AML-193 (cell line): ENCODE measurements around the gene MACO1.

Source experiments
- DNase-seq, 2 experiments: peaks; one replicate each; lab custom pipeline; 2025; lab: John Stamatoyannopoulos, UW

Gene MACO1

GRCh38 chr1:25524568-25525360 lies 94.1 kb downstream of the MACO1 start:
- no peak for DNase-seq

DNA sequence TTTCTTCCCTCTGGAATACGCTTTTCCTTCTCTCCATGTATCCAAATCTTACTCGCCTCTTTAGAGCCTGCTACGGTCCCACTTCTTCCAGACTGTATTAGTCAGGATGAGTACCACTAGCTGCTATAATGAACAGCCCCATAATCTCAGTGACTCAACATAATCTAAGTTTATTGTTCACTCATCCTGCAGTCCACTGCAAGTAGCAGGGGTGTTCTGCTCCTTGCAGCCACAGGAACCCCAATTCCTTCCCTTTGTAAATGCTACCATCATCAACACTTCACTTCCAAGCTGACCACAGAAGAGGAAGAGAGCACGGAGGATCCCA lies 94.6 kb downstream of the MACO1 start:
- no peak for DNase-seq

- DNase-seq: no peak
These were observed 96.1 kb downstream of the MACO1 start for GRCh38 chr1:25526753-25527152.

- DNase-seq: no peak
These were observed 96.6 kb downstream of the MACO1 start for GRCh38 chr1:25527226-25527846.

DNA sequence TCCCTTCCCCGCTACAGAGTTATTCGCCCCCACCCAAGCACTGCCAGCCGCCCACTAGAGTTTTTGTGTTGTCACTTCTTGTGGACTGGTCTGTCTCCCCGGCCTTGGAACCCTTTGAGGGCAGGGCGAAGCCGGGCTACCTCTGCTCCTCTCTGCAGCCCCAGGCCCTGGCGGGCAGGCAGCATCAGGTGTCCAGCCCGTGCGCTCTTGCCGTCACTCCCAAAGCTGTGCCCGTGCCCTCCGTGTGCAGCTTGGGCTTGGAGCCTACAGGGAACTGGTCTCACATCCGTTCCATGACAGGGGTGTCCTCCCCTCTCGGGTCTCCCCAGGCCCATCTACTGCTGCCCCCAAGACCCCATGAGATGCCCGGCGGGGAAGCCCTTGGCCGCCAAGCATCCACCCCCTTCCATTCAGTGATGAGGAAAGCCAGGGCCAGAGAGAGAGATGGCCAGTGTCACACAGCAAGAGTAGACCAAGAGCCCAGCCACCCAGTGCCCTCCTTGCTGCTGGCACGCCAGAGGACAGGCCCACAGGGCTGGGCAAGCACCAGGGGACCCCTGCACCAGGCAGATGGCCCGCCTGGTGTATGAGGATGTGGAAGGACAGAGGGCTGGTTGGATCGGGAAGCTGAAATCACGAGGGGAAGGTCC lies 97.4 kb downstream of the MACO1 start:
- no peak for DNase-seq

- DNase-seq: no peak
These were observed 98.3 kb downstream of the MACO1 start for GRCh38 chr1:25528881-25529517.

- DNase-seq: no peak
These were observed 99.0 kb downstream of the MACO1 start for GRCh38 chr1:25529518-25530185.

- DNase-seq: no peak
These were observed 99.7 kb downstream of the MACO1 start for GRCh38 chr1:25530186-25531081.

- no peak for DNase-seq
These were observed 100.4 kb downstream of the MACO1 start for GRCh38 chr1:25531082-25531461.

DNA sequence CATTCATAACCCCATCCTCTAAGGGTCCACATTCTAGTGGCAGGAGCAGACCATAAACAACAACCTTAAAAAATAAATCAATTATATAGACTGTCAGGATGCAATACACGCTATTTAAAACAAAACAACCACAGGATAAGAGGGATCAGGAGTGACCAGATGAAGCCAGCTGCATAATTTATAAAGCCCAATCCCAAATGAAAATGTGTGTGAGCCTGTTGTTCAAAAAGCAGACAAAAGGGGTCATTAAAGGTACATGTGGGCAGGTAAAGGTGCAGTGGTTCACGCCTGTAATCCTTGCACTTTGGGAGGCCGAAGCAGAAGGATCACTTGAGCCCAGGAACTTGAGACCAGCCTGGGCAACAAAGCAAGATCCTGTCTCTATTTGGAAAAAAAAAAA lies 102.3 kb downstream of the MACO1 start:
- no peak for DNase-seq

GRCh38 chr1:25533775-25534409 lies 103.2 kb downstream of the MACO1 start:
- DNase-seq: no peak

DNA sequence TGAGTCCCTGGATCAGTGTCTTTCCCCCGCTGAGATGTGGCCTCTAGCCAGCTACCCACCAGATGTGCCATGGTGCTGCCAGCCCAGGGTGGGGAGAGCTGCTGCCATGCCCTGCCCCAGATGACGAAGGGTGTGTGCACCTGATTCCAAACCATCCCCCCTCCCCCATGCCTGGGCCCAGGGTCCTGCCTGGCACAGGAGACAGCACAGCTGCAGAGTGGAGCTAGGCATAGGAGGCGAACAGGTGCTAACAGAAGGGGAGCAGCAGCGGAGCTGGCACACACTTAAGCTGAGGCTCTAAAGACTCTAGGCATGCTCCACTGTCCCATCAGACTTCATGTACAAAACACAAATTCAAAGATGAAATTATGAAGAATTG lies 103.7 kb downstream of the MACO1 start:
- no peak for DNase-seq

DNA sequence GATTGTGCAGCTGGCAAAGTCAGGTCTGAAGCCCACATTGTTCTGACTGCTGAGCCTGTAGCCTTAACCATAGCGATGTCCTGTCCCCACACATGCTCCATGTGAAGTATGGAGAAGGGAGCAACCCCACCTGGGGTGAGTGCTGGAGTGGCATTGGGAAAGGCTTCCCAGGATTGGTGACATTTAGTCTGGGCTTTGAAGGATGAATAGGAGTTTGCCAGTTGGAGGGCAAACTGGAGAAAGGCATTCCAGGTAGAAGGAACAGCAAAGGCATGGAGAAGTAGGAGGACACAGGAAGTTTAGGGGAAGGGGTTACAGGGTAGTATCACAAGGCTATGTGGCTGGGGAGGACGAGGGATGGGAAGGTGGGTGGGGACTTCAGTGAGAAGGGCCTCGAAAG lies 105.4 kb downstream of the MACO1 start:
- no peak for DNase-seq

DNA sequence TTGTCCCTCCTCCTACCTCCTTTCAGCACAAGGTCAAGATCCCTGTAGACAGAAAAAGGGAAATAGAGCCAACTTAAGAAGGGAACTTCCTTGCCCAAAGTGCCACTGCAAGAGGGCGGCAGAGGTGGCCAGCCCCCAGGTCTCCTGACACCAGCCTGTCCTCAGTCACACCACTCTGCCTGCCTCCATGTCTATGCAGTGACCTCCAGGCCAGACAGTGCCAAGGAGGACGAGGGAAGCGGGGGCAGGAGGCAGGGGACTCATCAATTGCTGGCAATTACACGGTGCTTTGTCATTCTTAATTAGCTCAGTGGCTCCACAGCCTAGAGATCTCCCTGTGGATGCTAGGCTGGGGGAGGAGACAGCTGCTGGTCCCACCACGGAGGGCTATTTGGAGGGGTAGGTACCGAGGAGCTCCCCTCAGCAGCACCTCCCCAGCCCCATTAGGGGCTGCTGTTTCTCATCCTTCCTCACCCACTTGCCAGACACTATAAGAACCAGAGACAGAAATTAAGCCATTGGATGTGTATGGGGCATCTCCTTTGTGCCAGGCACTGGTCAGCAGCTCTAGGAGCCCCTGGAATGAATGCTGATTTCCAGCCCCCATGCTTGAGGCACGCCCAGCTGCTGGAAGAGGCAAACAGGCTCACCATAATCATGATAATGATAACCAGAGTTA lies 106.6 kb downstream of the MACO1 start:
- no peak for DNase-seq

DNA sequence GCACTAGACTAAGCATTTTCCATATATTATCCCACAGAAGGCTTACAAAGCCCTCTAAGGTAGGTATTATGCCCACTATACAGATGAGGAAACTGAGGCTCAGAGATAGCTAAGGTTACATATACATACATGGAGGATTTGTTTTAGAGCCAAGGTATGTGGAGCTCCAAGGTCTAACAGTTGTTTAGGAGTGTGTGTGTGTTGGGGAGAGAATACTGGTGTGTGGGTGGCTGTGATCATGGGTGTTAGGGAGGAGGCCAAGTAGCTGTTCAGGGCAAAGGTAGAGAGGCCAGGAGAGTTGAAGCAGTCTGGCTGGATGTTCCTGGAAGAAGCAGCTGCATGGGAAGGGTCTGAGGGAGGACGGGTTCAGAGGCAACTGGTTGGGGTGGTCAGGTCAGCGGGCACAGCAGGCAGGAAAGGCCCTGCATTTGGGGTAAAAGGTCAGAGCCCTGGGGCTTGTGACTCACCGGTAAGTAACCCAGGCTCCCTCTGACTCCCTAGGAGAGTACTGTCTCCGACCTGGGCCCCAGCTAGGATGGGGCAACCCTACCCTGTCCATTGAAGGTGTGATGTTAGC lies 107.6 kb downstream of the MACO1 start:
- no peak for DNase-seq

DNA sequence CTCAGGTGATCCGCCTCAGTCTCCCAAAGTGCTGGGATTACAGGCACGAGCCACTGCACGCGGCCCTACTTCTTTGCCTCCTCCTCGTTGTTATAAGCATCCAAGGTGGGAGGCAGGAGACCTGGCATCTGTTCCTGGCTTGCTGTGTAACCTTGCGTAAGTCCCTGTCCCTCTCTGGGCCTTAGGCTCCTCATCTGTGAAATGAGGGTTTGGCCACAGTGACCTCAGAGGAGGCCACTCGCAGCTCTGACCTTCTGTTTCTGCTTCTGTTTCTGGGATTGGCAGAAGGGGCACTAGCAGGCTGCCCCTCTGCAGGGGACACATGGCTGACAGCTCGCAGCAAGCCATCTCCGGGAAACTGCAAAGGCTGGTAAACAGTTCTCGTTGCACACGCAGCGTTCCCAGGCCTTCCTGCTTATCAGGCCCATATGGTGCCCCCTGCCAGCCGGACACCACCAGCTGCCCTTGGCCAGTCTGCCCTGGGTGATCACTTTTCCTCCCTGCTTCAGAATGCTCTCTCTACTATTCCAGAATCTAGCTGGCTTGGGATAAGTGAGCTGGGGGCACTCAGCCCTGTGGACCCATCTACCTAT lies 110.1 kb downstream of the MACO1 start:
- DNase-seq: no peak

- DNase-seq: no peak
These were observed 110.7 kb downstream of the MACO1 start for GRCh38 chr1:25541425-25541824.

DNA sequence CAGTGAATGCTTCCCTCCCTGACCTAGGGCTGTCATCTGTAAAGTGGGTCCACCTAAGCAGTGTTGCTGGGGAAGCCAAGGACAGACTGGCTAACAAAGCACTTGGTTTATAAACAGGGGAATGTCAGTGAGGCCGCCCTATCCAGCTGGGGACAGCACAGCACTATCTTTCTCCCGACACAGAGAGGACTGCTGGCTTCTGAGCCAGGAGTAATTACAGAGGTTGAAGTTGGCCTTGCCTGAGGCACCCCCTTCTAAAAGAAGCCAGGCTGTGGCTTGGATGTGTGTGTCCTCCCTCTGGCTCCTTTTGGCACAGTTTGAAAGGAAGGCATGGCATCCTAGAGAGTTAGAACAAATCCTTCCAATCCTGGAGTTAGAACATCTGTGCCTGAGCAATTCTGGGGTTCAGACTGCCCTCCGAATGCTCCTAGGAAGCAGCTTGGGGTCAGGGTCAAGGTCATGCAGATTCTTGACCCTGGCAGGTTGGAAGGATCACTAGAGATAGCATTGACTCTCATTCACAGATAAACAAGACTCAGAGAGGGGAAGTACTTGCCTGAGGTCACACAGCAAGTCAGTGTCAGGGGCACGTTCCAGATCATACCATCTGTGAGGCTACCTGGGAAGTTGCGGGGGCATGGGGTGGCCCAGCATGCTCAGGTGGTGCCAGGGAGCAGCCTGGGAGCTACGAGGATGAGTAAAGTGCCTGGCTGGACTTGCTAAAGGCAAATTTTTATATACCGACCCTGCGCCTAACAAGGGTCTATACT lies 111.4 kb downstream of the MACO1 start:
- DNase-seq: no peak

DNA sequence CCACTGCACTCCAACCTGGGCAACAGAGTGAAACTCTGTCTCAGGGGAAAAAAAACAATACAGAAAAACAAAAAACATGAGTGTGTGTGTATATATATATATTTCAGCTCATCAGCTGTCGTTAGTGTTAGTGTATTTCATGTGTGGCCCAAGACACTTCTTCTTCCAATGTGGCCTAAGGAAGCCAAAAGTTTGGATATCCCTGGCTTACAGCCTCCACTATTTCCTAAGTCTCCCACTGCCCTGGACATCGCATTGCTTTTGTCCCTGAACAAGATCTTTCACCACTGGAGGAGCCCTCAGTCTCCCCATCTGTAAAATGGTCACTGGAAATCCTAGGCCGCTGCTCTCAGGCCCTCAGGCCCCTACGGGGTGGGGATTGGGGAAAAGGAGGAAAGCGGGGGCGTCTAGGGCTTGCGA lies 112.3 kb downstream of the MACO1 start:
- DNase-seq: no peak
